Caco-2 (cell line): ENCODE results near the gene NFAT5. TPM values are rescaled to one million over a fixed set of nuclear protein-coding genes. Genes with fewer than 3 reads are reported as not detected.

Experiments used
- BruUV-seq: library from RNA; stranded (reverse); fragments of 400-500 nt; replicated peaks from 2 replicates; lab custom pipeline; 2021; lab: Mats Ljungman, UMichigan
- CTCF ChIA-PET: fragments of 300-600 bp; sonication (Branson Sonifier 250); formaldehyde crosslinking; loops from one replicate; lab custom pipeline; 2022; ENCODE audit warnings: antibody characterized with exemption; lab: Charles Lee
- POLR2A ChIA-PET: fragments of 300-600 bp; sonication (Branson Sonifier 250); formaldehyde crosslinking; loops from one replicate; lab custom pipeline; 2022; ENCODE audit warnings: antibody characterized with exemption; lab: Charles Lee
- DNase-seq, 2 experiments: peaks; one replicate each; pipeline versions ENCODE4 v3.0.0 to v3.0.0-alpha.2; 2020 to 2022
- H3K27me3 ChIP-seq: replicated peaks from 2 replicates; pipeline ENCODE4 v1.6.0; 2011; ENCODE audit warnings: low read length; ENCODE audit not compliant: control insufficient read depth, insufficient read depth
- H3K36me3 ChIP-seq: 2 replicates; pipeline ENCODE4 v1.5.1; 2011; ENCODE audit warnings: low read length; ENCODE audit not compliant: control insufficient read depth, insufficient read depth
- H3K4me1 ChIP-seq: fragments of 250-450 bp; sonication (Bioruptor Pico); 2 replicates; pipeline ENCODE4 v1.5.1; 2020; ENCODE audit warnings: mild to moderate bottlenecking
- H3K4me3 ChIP-seq: 2 replicates; pipeline ENCODE4 v1.5.1; 2011; ENCODE audit warnings: low read depth, mild to moderate bottlenecking, control low read depth, low read length
- H3K9me3 ChIP-seq: fragments of 250-450 bp; sonication (Bioruptor Pico); 2 replicates; pipeline ENCODE4 v1.5.1; 2020; ENCODE audit warnings: mild to moderate bottlenecking, moderate library complexity
- H3K27ac Mint-ChIP-seq: one replicate; pipeline ENCODE4 v1.8.0; 2022; ENCODE audit warnings: mixed read lengths; ENCODE audit not compliant: unreplicated experiment
- H3K27me3 Mint-ChIP-seq: one replicate; pipeline ENCODE4 v1.8.0; 2022; ENCODE audit warnings: mixed read lengths; ENCODE audit not compliant: insufficient read depth, unreplicated experiment
- H3K36me3 Mint-ChIP-seq: one replicate; pipeline ENCODE4 v1.8.0; 2022; ENCODE audit warnings: mild to moderate bottlenecking, mixed read lengths; ENCODE audit not compliant: insufficient read depth, unreplicated experiment
- H3K4me1 Mint-ChIP-seq: one replicate; pipeline ENCODE4 v1.8.0; 2022; ENCODE audit warnings: low read depth, mixed read lengths; ENCODE audit not compliant: unreplicated experiment
- H3K4me3 Mint-ChIP-seq: one replicate; pipeline ENCODE4 v1.8.0; 2022; ENCODE audit warnings: mild to moderate bottlenecking, moderate library complexity, mixed read lengths; ENCODE audit not compliant: unreplicated experiment
- H3K9me3 Mint-ChIP-seq: one replicate; pipeline ENCODE4 v1.8.0; 2022; ENCODE audit warnings: mixed read lengths; ENCODE audit not compliant: unreplicated experiment
- CTCF ChIP-seq, 2 experiments: fragments of 200-600 bp in 1 of 2; IDR thresholded peaks; 1 replicate in 1 of 2; 2 replicates in 1 of 2; pipeline versions ENCODE4 v1.5.1 to v1.8.0; 2011 to 2022; ENCODE audit warnings: antibody characterized with exemption in 1 of 2, control low read depth in 1 of 2, inconsistent platforms in 1 of 2, low read depth in 1 of 2, low read length in 1 of 2, mild to moderate bottlenecking in 1 of 2, moderate library complexity in 1 of 2; ENCODE audit not compliant: insufficient read depth in 1 of 2, severe bottlenecking in 1 of 2, unreplicated experiment in 1 of 2
- intact Hi-C: fragments of 100-400 bp; cut with micrococcal nuclease; formaldehyde crosslinking; loops from one replicate; pipeline ENCODE4 v1.10.0; 2022; ENCODE audit not compliant: unreplicated experiment
- total RNA-seq: library from RNA; stranded (reverse); gene quantifications from 2 replicates; pipeline ENCODE4 v1.2.3, GENCODE V29; 2022

Gene NFAT5
- total RNA-seq, 1 experiment from 2014 or later = 87.6 TPM

- H3K9me3 Mint-ChIP-seq = no peaks in the 10 kb centered on the region
- intact Hi-C loops = no loop called here
- H3K27ac Mint-ChIP-seq = no peak overlapping the region
- Histone ChIP-seq H3K9me3 (no peaks in the 10 kb centered on the region), H3K27me3 (no peaks in the 10 kb centered on the region), H3K4me3 (no peak overlapping the region), H3K4me1 (no peaks in the 10 kb centered on the region), H3K36me3 (no peaks in the 10 kb centered on the region)
- no peak overlapping the region for H3K4me3 Mint-ChIP-seq
- BruUV-seq = no TSS peak
- no peak for TF ChIP-seq CTCF (IDR thresholded peaks at IDR 0.05; ENCODE audit: insufficient read depth in 1 of 2, low read depth in 1 of 2, low read length in 1 of 2, severe bottlenecking in 1 of 2, unreplicated experiment in 1 of 2)
- no peaks in the 10 kb centered on the region for H3K27me3 Mint-ChIP-seq
- POLR2A ChIA-PET = interaction anchor here (0.5 kb wide), 1 partner anchor 190 kb away, joined by 3 read pairs; no protein-coding TSS in a partner anchor
- H3K4me1 Mint-ChIP-seq = peaks cover 17% of the 10 kb centered on the region
- no peaks in the 10 kb centered on the region for H3K36me3 Mint-ChIP-seq
- CTCF ChIA-PET = no interaction called here
- no peak for DNase-seq
Measured at GRCh38 chr16:69537706-69538080, 28.1 kb upstream of the NFAT5 start.

- Mint-ChIP-seq H3K27ac (no peak overlapping the region), H3K4me3 (no peak overlapping the region), H3K4me1 (peaks cover 10% of the 10 kb centered on the region), H3K9me3 (no peaks in the 10 kb centered on the region), H3K36me3 (no peaks in the 10 kb centered on the region), H3K27me3 (no peaks in the 10 kb centered on the region)
- TF ChIP-seq CTCF (IDR thresholded peaks at IDR 0.05; ENCODE audit: insufficient read depth in 1 of 2, low read depth in 1 of 2, low read length in 1 of 2, severe bottlenecking in 1 of 2, unreplicated experiment in 1 of 2) = no peak
- intact Hi-C loops = no loop called here
- H3K27me3 ChIP-seq = no peaks in the 10 kb centered on the region
- no peak for DNase-seq
- POLR2A ChIA-PET = no interaction called here
- BruUV-seq = no TSS peak
- no peaks in the 10 kb centered on the region for H3K9me3 ChIP-seq
- CTCF ChIA-PET = interaction anchor here (0.6 kb wide), 2 partner anchors 22 to 266 kb away, joined by 3 to 4 read pairs; no protein-coding TSS in a partner anchor
- H3K4me1 ChIP-seq = no peaks in the 10 kb centered on the region
- H3K4me3 ChIP-seq = no peak overlapping the region
- no peaks in the 10 kb centered on the region for H3K36me3 ChIP-seq
Measured at GRCh38 chr16:69538808-69539207, 27.0 kb upstream of the NFAT5 start.

GRCh38 chr16:69542974-69543373, 22.8 kb upstream of the NFAT5 start:
- Histone ChIP-seq H3K9me3 (no peaks in the 10 kb centered on the region), H3K4me3 (no peak overlapping the region), H3K27me3 (no peaks in the 10 kb centered on the region), H3K36me3 (no peaks in the 10 kb centered on the region), H3K4me1 (peaks cover 15% of the 10 kb centered on the region; the same call in 1 of the 2 replicates)
- no peak for DNase-seq
- H3K4me1 Mint-ChIP-seq = peaks cover 4% of the 10 kb centered on the region
- no peak for TF ChIP-seq CTCF (IDR thresholded peaks at IDR 0.05; ENCODE audit: insufficient read depth in 1 of 2, low read depth in 1 of 2, low read length in 1 of 2, severe bottlenecking in 1 of 2, unreplicated experiment in 1 of 2)
- H3K27me3 Mint-ChIP-seq = no peaks in the 10 kb centered on the region
- ChIA-PET CTCF (no interaction called here), POLR2A (no interaction called here)
- BruUV-seq = no TSS peak
- H3K27ac Mint-ChIP-seq = no peak overlapping the region
- H3K36me3 Mint-ChIP-seq = no peaks in the 10 kb centered on the region
- H3K9me3 Mint-ChIP-seq = no peaks in the 10 kb centered on the region
- intact Hi-C loops = no loop called here
- no peak overlapping the region for H3K4me3 Mint-ChIP-seq
